Measurements from ENCODE around the gene RHBDL1. TPM values are rescaled to one million over a fixed set of nuclear protein-coding genes. Genes with fewer than 3 reads are reported as not detected.
"Not testable (repeated sequence)": the region's sequence is repeated elsewhere in the genome, so short reads cannot be mapped to it uniquely, and the experiment has no call there.

Gene RHBDL1
- polyA plus RNA-seq, 1 donor: 2.6 TPM

GRCh38 chr16:708019-708418 lies 32.5 kb downstream of the RHBDL1 start:
- Histone ChIP-seq H3K27ac (ENCODE audit: low read length) (no peak overlapping the region), H3K4me3 (ENCODE audit: low read length) (no peak overlapping the region), H3K27me3 (ENCODE audit: control insufficient read depth, insufficient read depth, low read length) (peaks cover 82% of the 10 kb centered on the region), H3K4me1 (ENCODE audit: control insufficient read depth, insufficient read depth, low read length) (peaks cover 3% of the 10 kb centered on the region), H3K9me3 (ENCODE audit: control insufficient read depth, low read depth, low read length) (peaks cover 3% of the 10 kb centered on the region), H3K36me3 (ENCODE audit: control insufficient read depth, insufficient read depth, low read length) (no peaks in the 10 kb centered on the region)
- WGBS (ENCODE audit: insufficient coverage, low lambda C conversion rate): no CpG with 5 or more reads among the region's 3 CpGs
- DNase-seq: no peak

DNA sequence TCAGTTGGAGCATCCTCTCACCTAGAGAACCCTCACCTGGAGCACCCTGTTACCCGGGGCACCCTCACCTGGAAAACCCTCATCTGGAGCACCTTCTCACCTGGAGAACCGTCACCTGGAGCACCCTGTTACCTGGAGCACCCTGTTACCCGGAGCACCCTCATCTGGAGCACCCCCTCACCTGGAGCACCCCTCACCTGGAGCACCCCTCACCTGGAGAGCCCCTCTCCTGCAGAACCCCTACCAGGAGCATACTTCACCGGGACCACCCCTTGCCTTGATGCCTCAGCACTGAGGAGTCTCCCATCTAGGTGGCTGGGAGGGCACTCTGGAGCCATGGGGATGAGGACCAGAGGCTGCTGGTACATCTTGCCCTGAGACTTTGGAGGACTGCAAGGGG lies 33.5 kb downstream of the RHBDL1 start:
- no peak overlapping the region for H3K4me3 ChIP-seq (ENCODE audit: low read length)
- no peaks in the 10 kb centered on the region for H3K36me3 ChIP-seq (ENCODE audit: control insufficient read depth, insufficient read depth, low read length)
- H3K4me1 ChIP-seq (ENCODE audit: control insufficient read depth, insufficient read depth, low read length): peaks cover 3% of the 10 kb centered on the region
- H3K9me3 ChIP-seq (ENCODE audit: control insufficient read depth, low read depth, low read length): peaks cover 3% of the 10 kb centered on the region
- no CpG with 5 or more reads among the region's 4 CpGs for WGBS (ENCODE audit: insufficient coverage, low lambda C conversion rate)
- no peak overlapping the region for H3K27ac ChIP-seq (ENCODE audit: low read length)
- peaks cover 77% of the 10 kb centered on the region for H3K27me3 ChIP-seq (ENCODE audit: control insufficient read depth, insufficient read depth, low read length)
- DNase-seq: no peak

- no CpG with 5 or more reads among the region's 30 CpGs for WGBS (ENCODE audit: insufficient coverage, low lambda C conversion rate)
- peaks cover 3% of the 10 kb centered on the region for H3K9me3 ChIP-seq (ENCODE audit: control insufficient read depth, low read depth, low read length)
- peak overlapping the region; percentile 45 for H3K27ac ChIP-seq (ENCODE audit: low read length)
- H3K36me3 ChIP-seq (ENCODE audit: control insufficient read depth, insufficient read depth, low read length): no peaks in the 10 kb centered on the region
- H3K4me3 ChIP-seq (ENCODE audit: low read length): peak overlapping the region; percentile 6
- H3K27me3 ChIP-seq (ENCODE audit: control insufficient read depth, insufficient read depth, low read length): peaks cover 76% of the 10 kb centered on the region
- peaks cover 3% of the 10 kb centered on the region for H3K4me1 ChIP-seq (ENCODE audit: control insufficient read depth, insufficient read depth, low read length)
- DNase-seq: peak in 1 of 2 donors; percentile 48
Observed at GRCh38 chr16:709566-710499, 34.4 kb downstream of the RHBDL1 start.

DNA sequence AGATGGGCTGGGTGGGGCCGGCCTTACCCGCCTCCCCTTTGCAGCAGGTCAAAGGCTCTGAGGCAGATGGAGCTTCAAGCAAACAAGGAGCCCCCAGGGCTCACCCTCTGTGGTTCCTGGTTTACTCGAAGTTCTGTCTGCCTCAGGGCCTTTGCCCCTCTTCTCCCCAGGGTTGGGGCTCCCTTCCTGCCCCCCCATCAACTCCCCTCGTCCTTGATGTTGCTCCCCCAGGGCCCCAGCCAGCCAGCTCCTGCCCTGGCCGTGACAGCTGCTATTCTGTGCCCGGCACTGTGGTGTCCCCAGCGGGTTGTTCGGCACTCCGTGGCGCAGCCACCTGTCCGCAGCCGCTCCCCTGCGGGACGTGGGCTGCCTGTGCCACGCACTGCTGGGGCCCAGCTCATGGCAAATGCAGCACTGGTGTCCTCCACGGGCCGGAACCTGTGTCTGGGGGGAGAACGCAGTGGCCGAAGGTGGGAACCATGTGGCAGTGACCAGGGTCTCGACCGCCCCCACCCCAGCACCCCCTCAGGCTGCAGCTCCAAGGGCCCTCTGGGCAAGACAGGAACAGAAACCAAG lies 35.1 kb downstream of the RHBDL1 start:
- no peak overlapping the region for H3K4me3 ChIP-seq (ENCODE audit: low read length)
- H3K36me3 ChIP-seq (ENCODE audit: control insufficient read depth, insufficient read depth, low read length): no peaks in the 10 kb centered on the region
- WGBS (ENCODE audit: insufficient coverage, low lambda C conversion rate): no CpG with 5 or more reads among the region's 21 CpGs
- no peak for DNase-seq
- H3K4me1 ChIP-seq (ENCODE audit: control insufficient read depth, insufficient read depth, low read length): peaks cover 3% of the 10 kb centered on the region
- H3K27ac ChIP-seq (ENCODE audit: low read length): peak overlapping the region; percentile 45
- H3K9me3 ChIP-seq (ENCODE audit: control insufficient read depth, low read depth, low read length): peaks cover 3% of the 10 kb centered on the region
- peaks cover 73% of the 10 kb centered on the region for H3K27me3 ChIP-seq (ENCODE audit: control insufficient read depth, insufficient read depth, low read length)

DNA sequence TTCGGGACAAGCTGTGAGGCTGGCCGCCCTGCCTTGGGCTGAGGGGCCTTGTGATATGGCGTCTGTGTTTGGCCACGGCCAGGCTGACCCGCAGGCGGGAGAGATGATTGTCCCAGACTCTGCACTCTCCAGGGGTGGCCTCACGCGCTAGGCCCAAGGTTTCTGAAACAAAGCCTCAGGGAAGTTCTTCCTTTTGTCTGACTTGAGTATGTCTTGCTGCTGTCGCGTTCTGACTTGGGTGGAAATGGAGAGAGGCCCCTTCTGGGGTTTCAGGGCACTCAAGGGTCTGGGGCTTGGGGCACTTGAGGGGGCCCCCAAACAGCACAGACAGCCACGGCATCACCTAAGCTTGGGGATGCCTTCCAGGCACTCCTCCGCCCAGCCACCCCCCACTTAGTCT lies 35.6 kb downstream of the RHBDL1 start:
- Histone ChIP-seq H3K9me3 (ENCODE audit: control insufficient read depth, low read depth, low read length) (peaks cover 3% of the 10 kb centered on the region), H3K36me3 (ENCODE audit: control insufficient read depth, insufficient read depth, low read length) (no peaks in the 10 kb centered on the region), H3K4me1 (ENCODE audit: control insufficient read depth, insufficient read depth, low read length) (peaks cover 3% of the 10 kb centered on the region), H3K4me3 (ENCODE audit: low read length) (no peak overlapping the region), H3K27me3 (ENCODE audit: control insufficient read depth, insufficient read depth, low read length) (peaks cover 75% of the 10 kb centered on the region), H3K27ac (ENCODE audit: low read length) (peak overlapping the region; percentile 45)
- no peak for DNase-seq
- WGBS (ENCODE audit: insufficient coverage, low lambda C conversion rate): no CpG with 5 or more reads among the region's 12 CpGs

DNA sequence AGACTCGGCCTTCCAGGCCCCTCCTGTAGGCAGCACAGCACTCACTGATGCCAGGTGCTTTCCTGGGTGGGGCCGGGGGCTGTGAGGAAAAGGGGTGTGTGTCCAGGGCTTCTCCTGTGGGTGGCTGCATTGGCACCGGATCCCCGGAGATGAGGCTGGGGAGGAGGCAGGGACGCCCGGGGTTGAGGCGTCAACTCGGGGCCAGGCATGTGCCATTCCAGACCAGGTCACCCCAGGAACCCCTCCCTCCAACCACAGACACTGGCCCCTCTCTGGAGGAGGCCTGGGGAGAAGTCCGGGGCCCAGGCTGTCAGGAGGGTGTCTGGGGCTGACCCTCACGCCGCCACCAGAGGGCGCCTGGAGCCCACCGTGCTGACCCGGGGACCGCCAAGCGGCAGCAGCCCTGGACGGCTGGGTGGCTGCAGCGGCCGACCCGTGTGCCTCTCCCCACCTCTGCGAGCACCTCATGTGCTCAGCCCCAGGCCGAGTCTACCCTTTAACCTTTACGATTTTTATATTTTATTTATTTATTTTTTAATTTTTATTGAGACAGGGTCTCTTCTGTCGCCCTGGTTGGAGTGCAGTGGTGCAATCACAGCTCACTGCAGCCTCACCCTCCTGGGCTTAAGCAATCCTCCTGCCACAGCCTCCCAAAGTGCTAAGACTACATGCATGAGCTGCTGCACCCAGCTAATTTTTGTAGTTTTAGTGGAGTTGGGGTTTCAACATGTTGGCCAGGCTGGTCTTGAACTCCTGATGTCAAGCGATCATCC lies 36.3 kb downstream of the RHBDL1 start:
- WGBS (ENCODE audit: insufficient coverage, low lambda C conversion rate): 0% methylated on average over 1 of the region's 25 CpGs
- H3K27me3 ChIP-seq (ENCODE audit: control insufficient read depth, insufficient read depth, low read length): peaks cover 75% of the 10 kb centered on the region

DNA sequence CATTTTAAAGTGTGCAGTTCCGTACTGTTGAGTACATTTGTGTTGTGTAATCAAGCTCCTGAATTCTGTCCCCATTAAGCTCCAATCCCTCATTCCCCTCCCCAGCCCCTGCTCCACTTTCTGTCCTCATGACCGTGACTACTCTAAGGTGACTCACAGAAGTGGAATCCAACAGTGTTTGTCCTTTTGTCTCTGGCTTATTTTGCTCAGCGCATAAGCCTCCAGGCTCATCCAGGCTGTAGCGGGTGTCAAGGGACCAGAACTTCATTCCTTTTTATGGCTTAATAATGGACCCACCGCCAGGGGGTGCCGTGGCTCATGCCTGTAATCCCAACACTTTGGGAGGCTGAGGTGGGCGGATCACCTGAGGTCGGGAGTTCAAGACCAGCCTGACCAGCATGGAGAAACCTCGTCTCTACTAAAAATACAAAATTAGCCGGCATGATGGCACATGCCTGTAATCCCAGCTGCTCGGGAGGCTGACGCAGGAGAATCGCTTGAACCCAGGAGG lies 37.3 kb downstream of the RHBDL1 start:
- WGBS (ENCODE audit: insufficient coverage, low lambda C conversion rate): no CpG with 5 or more reads among the region's 13 CpGs
- DNase-seq; H3K9me3 ChIP-seq (ENCODE audit: control insufficient read depth, low read depth, low read length); H3K27ac ChIP-seq (ENCODE audit: low read length); H3K4me1 ChIP-seq (ENCODE audit: control insufficient read depth, insufficient read depth, low read length); H3K36me3 ChIP-seq (ENCODE audit: control insufficient read depth, insufficient read depth, low read length); H3K4me3 ChIP-seq (ENCODE audit: low read length): not testable (repeated sequence)
- peaks cover 69% of the 10 kb centered on the region for H3K27me3 ChIP-seq (ENCODE audit: control insufficient read depth, insufficient read depth, low read length)

More for the DNA sequence above, 36.3 kb downstream of the RHBDL1 start:
- Histone ChIP-seq H3K4me3 (ENCODE audit: low read length) (no peak overlapping the region), H3K9me3 (ENCODE audit: control insufficient read depth, low read depth, low read length) (peaks cover 5% of the 10 kb centered on the region), H3K27ac (ENCODE audit: low read length) (no peak overlapping the region), H3K4me1 (ENCODE audit: control insufficient read depth, insufficient read depth, low read length) (peaks cover 6% of the 10 kb centered on the region), H3K36me3 (ENCODE audit: control insufficient read depth, insufficient read depth, low read length) (no peaks in the 10 kb centered on the region)
- DNase-seq: peak; percentile 48 to 56

DNA sequence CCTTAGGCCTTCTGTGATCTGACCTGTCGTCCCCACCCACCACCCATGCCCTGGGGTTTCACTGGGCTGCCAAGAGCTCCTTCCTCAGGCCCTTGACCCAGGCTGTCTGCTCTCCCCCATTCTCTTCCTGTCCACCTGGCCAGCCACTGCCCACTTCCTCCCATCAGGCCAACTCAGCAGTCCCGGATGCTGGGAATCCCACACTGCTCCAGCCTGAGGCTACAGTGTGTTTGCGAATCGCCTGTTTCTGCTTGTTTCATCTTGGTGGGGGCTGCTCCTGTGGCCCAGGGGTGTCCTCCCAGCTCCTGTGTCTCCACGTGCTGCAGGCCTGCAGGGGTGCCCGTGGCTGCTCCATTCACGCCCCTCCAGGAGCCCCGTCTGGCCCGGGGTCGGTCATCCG lies 38.6 kb downstream of the RHBDL1 start:
- no CpG with 5 or more reads among the region's 11 CpGs for WGBS (ENCODE audit: insufficient coverage, low lambda C conversion rate)
- Histone ChIP-seq H3K4me3 (ENCODE audit: low read length) (no peak overlapping the region), H3K27me3 (ENCODE audit: control insufficient read depth, insufficient read depth, low read length) (peaks cover 56% of the 10 kb centered on the region)

GRCh38 chr16:714558-715476 lies 39.3 kb downstream of the RHBDL1 start, which contains the start of gene METRN:
METRN (plus strand) TSS chr16:715118; CDS start chr16:715290, 172 bp downstream.
- H3K4me1 ChIP-seq (ENCODE audit: control insufficient read depth, insufficient read depth, low read length): peaks cover 18% of the 10 kb centered on the region
- no peak within 1 kb of the TSS for H3K27ac ChIP-seq (ENCODE audit: low read length)

More for the DNA sequence above, 38.6 kb downstream of the RHBDL1 start:
- Histone ChIP-seq H3K36me3 (ENCODE audit: control insufficient read depth, insufficient read depth, low read length) (no peaks in the 10 kb centered on the region), H3K27ac (ENCODE audit: low read length) (no peak overlapping the region), H3K9me3 (ENCODE audit: control insufficient read depth, low read depth, low read length) (peaks cover 10% of the 10 kb centered on the region), H3K4me1 (ENCODE audit: control insufficient read depth, insufficient read depth, low read length) (peaks cover 14% of the 10 kb centered on the region)
- DNase-seq: no peak

More at GRCh38 chr16:714558-715476, 39.3 kb downstream of the RHBDL1 start, which contains the start of gene METRN:
- DNase-seq: peak; percentile 78 to 87
- peaks cover 49% of the 10 kb centered on the region for H3K27me3 ChIP-seq (ENCODE audit: control insufficient read depth, insufficient read depth, low read length)
- H3K36me3 ChIP-seq (ENCODE audit: control insufficient read depth, insufficient read depth, low read length): no peaks in the 10 kb centered on the region
- H3K4me3 ChIP-seq (ENCODE audit: low read length): no peak within 1 kb of the TSS
- H3K9me3 ChIP-seq (ENCODE audit: control insufficient read depth, low read depth, low read length): peaks cover 10% of the 10 kb centered on the region
- WGBS (ENCODE audit: insufficient coverage, low lambda C conversion rate): no CpG with 5 or more reads among the region's 108 CpGs

Data from large intestine (tissue), 3 donors.